Esophagus squamous epithelium (tissue), 5 donors: ENCODE results near the gene C5orf15. TPM values are rescaled to one million over a fixed set of nuclear protein-coding genes. Genes with fewer than 3 reads are reported as not detected.

Experiments
- DNase-seq: peaks from one replicate; lab custom pipeline; 2025; lab: John Stamatoyannopoulos, UW
- H3K27ac ChIP-seq, 4 donors: fragments of 200-600 bp; sonication (generic); one replicate each; pipeline ENCODE4 v1.5.1; 2016 to 2019; ENCODE audit warnings: mild to moderate bottlenecking in 1 of 4
- H3K27me3 ChIP-seq, 4 donors: fragments of 200-600 bp; sonication (generic); 1 replicate in 3 of 4; 2 replicates in 1 of 4; pipeline versions ENCODE4 v1.5.1 to v1.6.0; 2017 to 2021; ENCODE audit warnings: antibody characterized with exemption in 1 of 4
- H3K36me3 ChIP-seq, 3 donors: fragments of 200-600 bp; sonication (generic); one replicate each; pipeline ENCODE4 v1.5.1; 2016 to 2019
- H3K4me1 ChIP-seq, 3 donors: fragments of 200-600 bp; sonication (generic); one replicate each; pipeline ENCODE4 v1.5.1; 2017 to 2019
- H3K4me3 ChIP-seq, 4 donors: fragments of 200-600 bp; sonication (generic); 1 replicate in 3 of 4; 2 replicates in 1 of 4; pipeline ENCODE4 v1.5.1; 2016 to 2019; ENCODE audit warnings: mild to moderate bottlenecking in 2 of 4, moderate library complexity in 1 of 4
- H3K9me3 ChIP-seq, 3 donors: fragments of 200-600 bp; sonication (generic); one replicate each; pipeline ENCODE4 v1.5.1; 2016 to 2019
- CTCF ChIP-seq, 6 experiments: fragments of 450-650 bp in 4 of 6; fragments of 200-600 bp in 2 of 6; sonication (generic) in 2 of 6; IDR thresholded peaks; one replicate each; pipeline ENCODE4 v1.5.1; 2016 to 2019; ENCODE audit warnings: antibody characterized with exemption in 6 of 6, mild to moderate bottlenecking in 4 of 6, moderate library complexity in 4 of 6
- POLR2A ChIP-seq, 4 donors: fragments of 450-650 bp; IDR thresholded peaks; one replicate each; pipeline ENCODE4 v1.6.1; 2017; ENCODE audit warnings: antibody characterized with exemption in 4 of 4, mild to moderate bottlenecking in 4 of 4, moderate library complexity in 3 of 4
- WGBS, 2 donors: methylation state at CpG; one replicate each; pipeline ENCODE4 v1.1.5; 2018; 5-methylcytosine and 5-hydroxymethylcytosine counted together
- intact Hi-C: fragments of 100-400 bp; cut with DNase I; formaldehyde crosslinking; loops from one replicate; pipeline ENCODE4 v1.15.0; 2022
- total RNA-seq, 4 donors: library from RNA; depleted of rRNA; stranded (reverse); fragments of >200 nt; gene quantifications; one replicate each; pipeline ENCODE4 v1.1.0, GENCODE V29; 2016
- donor health status: DM: yes; HTN: yes; CAD: no.

C5orf15 gene
- total RNA-seq, 4 donors from 2014 or later: 16.5 to 38.0 (median 22.0) TPM

GRCh38 chr5:134005417-134006061 lies 37.1 kb upstream of the C5orf15 start:
- DNase-seq: no peak
- intact Hi-C loops: no loop called here
- WGBS, 2 donors: 17 to 18% methylated on average over 14 to 32 of the region's 40 CpGs

GRCh38 chr5:134004626-134005416 lies 36.4 kb upstream of the C5orf15 start, which contains the start of gene VDAC1:
Gene VDAC1, minus strand, starts transcription at chr5:134004975. Its CDS starts 11,963 bp downstream, at chr5:133993012.
- peak within 1 kb of the TSS; percentile 72 to 100 (median 90) for H3K4me3 ChIP-seq
- intact Hi-C loops: no loop called here
- peaks cover 0 to 24% (median 0%) of the 10 kb centered on the region in 3 donors for H3K36me3 ChIP-seq
- H3K27ac ChIP-seq: peak within 1 kb of the TSS; percentile 96 to 100 (median 98)
- H3K27me3 ChIP-seq: no peaks in the 10 kb centered on the region
- peak in 3 of 4 donors; percentile 36 to 73 (median 45) for TF ChIP-seq POLR2A (IDR thresholded peaks at IDR 0.05)
- TF ChIP-seq CTCF (IDR thresholded peaks at IDR 0.05): no peak
- 6% methylated on average over 7 of the region's 96 CpGs; no CpG with 5 or more reads in 1 of the 2 donors for whole genome bisulfite sequencing, 2 donors
- peaks cover 25 to 51% (median 37%) of the 10 kb centered on the region in 3 donors for H3K4me1 ChIP-seq
- no peak for DNase-seq
- no peaks in the 10 kb centered on the region for H3K9me3 ChIP-seq

More at GRCh38 chr5:134005417-134006061, 37.1 kb upstream of the C5orf15 start:
- H3K27me3 ChIP-seq: no peaks in the 10 kb centered on the region
- peak overlapping the region; percentile 72 to 100 (median 90) for H3K4me3 ChIP-seq
- H3K9me3 ChIP-seq: no peaks in the 10 kb centered on the region
- H3K27ac ChIP-seq: peak overlapping the region; percentile 96 to 100 (median 98)
- H3K36me3 ChIP-seq: peaks cover 0 to 17% (median 0%) of the 10 kb centered on the region in 3 donors
- TF ChIP-seq CTCF (IDR thresholded peaks at IDR 0.05) (no peak), POLR2A (IDR thresholded peaks at IDR 0.05) (no peak)
- H3K4me1 ChIP-seq: peaks cover 25 to 44% (median 30%) of the 10 kb centered on the region in 3 donors

- no peak for DNase-seq
- Histone ChIP-seq H3K27ac (peak overlapping the region; percentile 96 to 100 (median 98)), H3K4me1 (peaks cover 25 to 59% (median 44%) of the 10 kb centered on the region in 3 donors), H3K36me3 (peaks cover 0 to 24% (median 0%) of the 10 kb centered on the region in 3 donors), H3K4me3 (peak overlapping the region; percentile 72 to 100 (median 90)), H3K27me3 (no peaks in the 10 kb centered on the region), H3K9me3 (no peaks in the 10 kb centered on the region)
- WGBS, 2 donors: 0% methylated on average over 3 to 11 of the region's 90 CpGs
- TF ChIP-seq CTCF (IDR thresholded peaks at IDR 0.05): peak in 1 of 6 experiments; percentile 11
- peak in 1 of 4 donors; percentile 34 for TF ChIP-seq POLR2A (IDR thresholded peaks at IDR 0.05)
- intact Hi-C loops: no loop called here
These were observed 35.6 kb upstream of the C5orf15 start for GRCh38 chr5:134003817-134004625.

DNA sequence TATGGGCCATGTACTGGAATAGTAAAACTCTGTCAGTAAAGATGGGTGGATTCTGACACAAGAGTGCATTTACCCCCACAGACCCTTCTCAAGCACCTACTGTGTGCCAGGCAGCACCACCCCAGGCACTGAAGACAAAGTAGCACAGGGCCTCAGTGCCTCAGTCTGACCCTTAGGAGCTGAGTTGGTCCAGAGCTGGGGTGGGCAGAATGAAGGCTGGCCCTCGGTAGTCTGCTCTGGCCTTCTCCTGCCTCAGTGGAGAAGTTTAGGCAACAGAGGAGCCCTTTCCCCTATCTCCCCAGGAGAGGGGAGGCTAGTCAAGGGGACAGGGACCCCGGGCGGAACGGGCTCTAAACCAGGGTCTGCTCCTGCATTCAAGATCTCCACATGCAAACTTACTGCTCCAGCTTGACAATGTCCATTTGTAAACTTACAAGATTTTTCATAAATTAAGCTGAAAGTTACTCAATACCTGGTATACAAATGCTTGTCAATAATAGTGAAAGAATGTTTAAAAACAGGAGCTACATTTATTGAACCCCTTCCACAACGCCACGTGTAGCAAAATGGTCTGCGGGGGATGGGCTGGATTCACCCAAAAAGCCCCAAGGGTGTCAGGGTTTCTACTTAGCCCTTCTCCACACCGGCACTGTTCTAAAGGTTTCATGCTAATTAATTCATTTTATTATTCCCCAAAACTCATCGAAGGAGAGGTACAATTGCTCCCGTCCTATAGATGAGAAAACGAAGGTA lies 34.8 kb upstream of the C5orf15 start:
- DNase-seq: no peak
- intact Hi-C loops: no loop called here
- no peaks in the 10 kb centered on the region for H3K27me3 ChIP-seq
- TF ChIP-seq CTCF (IDR thresholded peaks at IDR 0.05) (no peak), POLR2A (IDR thresholded peaks at IDR 0.05) (no peak)
- peaks cover 25 to 67% (median 48%) of the 10 kb centered on the region in 3 donors for H3K4me1 ChIP-seq
- H3K36me3 ChIP-seq: peaks cover 0 to 24% (median 0%) of the 10 kb centered on the region in 3 donors
- 18 to 19% methylated on average over 7 to 10 of the region's 11 CpGs for WGBS, 2 donors
- peak overlapping the region; percentile 72 to 100 (median 90) for H3K4me3 ChIP-seq
- no peaks in the 10 kb centered on the region for H3K9me3 ChIP-seq
- peak overlapping the region; percentile 96 to 100 (median 98) for H3K27ac ChIP-seq
